Stimulated activated CD8-positive, alpha-beta memory T cell treated with anti-CD3 and anti-CD28 coated beads, Interleukin-15, amount 100 ng/mL, for 24 hours (primary cell): ENCODE data around the gene CXCR5.

Source experiments
- DNase-seq: peaks from one replicate; pipeline ENCODE4 v3.0.0-alpha.2; 2020; ENCODE audit warnings: low read depth

Gene CXCR5

GRCh38 chr11:118928101-118928869 lies 44.6 kb downstream of the CXCR5 start:
- peak; percentile 78 for DNase-seq

GRCh38 chr11:118928870-118929500 lies 45.3 kb downstream of the CXCR5 start:
- DNase-seq = no peak

GRCh38 chr11:118929501-118930093 lies 45.9 kb downstream of the CXCR5 start:
- no peak for DNase-seq

- DNase-seq = peak; percentile 75
Measured at GRCh38 chr11:118930094-118930712, 46.5 kb downstream of the CXCR5 start.

- no peak for DNase-seq
Measured at GRCh38 chr11:118931571-118931970, 47.9 kb downstream of the CXCR5 start.

- no peak for DNase-seq
Measured at GRCh38 chr11:118933486-118933885, 49.8 kb downstream of the CXCR5 start.

- no peak for DNase-seq
Measured at GRCh38 chr11:118935376-118935775, 51.7 kb downstream of the CXCR5 start.

GRCh38 chr11:118938491-118939403 lies 55.1 kb downstream of the CXCR5 start:
- no peak for DNase-seq

- DNase-seq = no peak
Measured at GRCh38 chr11:118939404-118939915, 55.8 kb downstream of the CXCR5 start.

- DNase-seq = no peak
Measured at GRCh38 chr11:118939953-118940598, 56.4 kb downstream of the CXCR5 start.

GRCh38 chr11:118947091-118947490 lies 63.4 kb downstream of the CXCR5 start:
- no peak for DNase-seq
